K562 (cell line): ENCODE data around the gene DGAT2L6. TPM values are rescaled to one million over a fixed set of nuclear protein-coding genes. Genes with fewer than 3 reads are reported as not detected.

Source experiments
- ATAC-seq: fragments of 200-7000 bp; cut with Tn5 transposase; 3 replicates; pipeline ENCODE4 v1.9.1; 2020; ENCODE audit warnings: moderate library complexity
- BruUV-seq: library from RNA; stranded (reverse); fragments of 400-500 nt; replicated peaks from 2 replicates; lab custom pipeline; 2021; lab: Mats Ljungman, UMichigan
- CTCF ChIA-PET: fragments of 300-600 bp; formaldehyde crosslinking; extraction: SDS; loops from one replicate; lab custom pipeline; 2021; ENCODE audit warnings: low intra/inter-chr PET ratio; lab: Yijun Ruan, JAX
- POLR2A ChIA-PET: fragments of 300-600, 350-650 bp; sonication (Branson Sonifier 250); formaldehyde crosslinking; extraction: SDS; loops from one replicate; lab custom pipeline; 2021; ENCODE audit warnings: antibody characterized with exemption, inconsistent platforms; lab: Yijun Ruan, JAX
- DNase-seq, 4 experiments: peaks; one replicate each; pipeline versions ENCODE4 v3.0.0 to v3.0.0-alpha.2; 2011 to 2018; ENCODE audit warnings: low spot score in 3 of 4, mixed read lengths in 3 of 4; ENCODE audit errors: extremely low read depth in 1 of 4
- FAIRE-seq: peaks from 2 replicates; lab custom pipeline; 2011; peaks lifted over from hg19 to GRCh38; lab: Jason Lieb, UNC
- H2AFZ ChIP-seq: 2 replicates; pipeline ENCODE4 v1.6.0; 2011; ENCODE audit warnings: low read depth, low read length, control low read depth, inconsistent platforms
- H3K27ac ChIP-seq: fragments of 200-600 bp; 3 replicates; pipeline ENCODE4 v1.8.0; 2011; ENCODE audit warnings: low read depth, mild to moderate bottlenecking, control low read depth, inconsistent platforms, low read length, moderate library complexity, mixed read lengths; ENCODE audit errors: extremely low read depth
- H3K27me3 ChIP-seq, 2 experiments: fragments of 300-600 bp in 1 of 2; 2 replicates in 1 of 2; 3 replicates in 1 of 2; pipeline versions ENCODE4 v1.6.0 to v1.8.0; 2011; ENCODE audit warnings: inconsistent platforms in 2 of 2, low read length in 2 of 2, mild to moderate bottlenecking in 1 of 2, mixed read lengths in 1 of 2, moderate library complexity in 1 of 2; ENCODE audit not compliant: control insufficient read depth in 2 of 2, insufficient read depth in 2 of 2
- H3K36me3 ChIP-seq: fragments of 300-600 bp; 3 replicates; pipeline ENCODE4 v1.8.0; 2011; ENCODE audit warnings: mild to moderate bottlenecking, low read length, inconsistent platforms; ENCODE audit not compliant: control insufficient read depth, insufficient read depth
- H3K4me1 ChIP-seq, 2 experiments: fragments of 200-600 bp in 1 of 2; replicated peaks in 1 of 2; 2 replicates in 1 of 2; 3 replicates in 1 of 2; pipeline versions ENCODE4 v1.5.1 to v1.8.0; 2011; ENCODE audit warnings: inconsistent platforms in 2 of 2, low read length in 2 of 2, mild to moderate bottlenecking in 1 of 2, mixed read lengths in 1 of 2, moderate library complexity in 1 of 2; ENCODE audit not compliant: control insufficient read depth in 2 of 2, insufficient read depth in 2 of 2
- H3K4me2 ChIP-seq: 2 replicates; pipeline ENCODE4 v1.6.1; 2011; ENCODE audit warnings: low read length, control low read depth, inconsistent platforms, mixed read lengths; ENCODE audit not compliant: insufficient read depth
- H3K4me3 ChIP-seq: fragments of 200-600 bp; sonication (generic), shearing (Covaris generic); 2 replicates; pipeline ENCODE4 v1.5.1; 2016; ENCODE audit warnings: control low read depth, inconsistent platforms
- H3K79me2 ChIP-seq: fragments of 200-600 bp; 3 replicates; pipeline ENCODE4 v1.8.0; 2011; ENCODE audit warnings: low read length, inconsistent platforms; ENCODE audit not compliant: control insufficient read depth, insufficient read depth
- H3K9ac ChIP-seq, 2 experiments: 2 replicates each; pipeline versions ENCODE4 v1.6.0 to v1.6.1; 2011; ENCODE audit warnings: low read depth in 2 of 2, low read length in 2 of 2, control low read depth in 1 of 2, inconsistent platforms in 1 of 2, mild to moderate bottlenecking in 1 of 2, mixed read lengths in 1 of 2; ENCODE audit not compliant: insufficient read depth in 1 of 2
- H3K9me1 ChIP-seq: one replicate; pipeline ENCODE4 v1.6.0; 2011; ENCODE audit warnings: inconsistent platforms, mild to moderate bottlenecking, low read length, moderate library complexity; ENCODE audit not compliant: control insufficient read depth, insufficient read depth
- H3K9me3 ChIP-seq: replicated peaks from 2 replicates; pipeline ENCODE4 v1.5.1; 2011; ENCODE audit warnings: low read depth, low read length, inconsistent platforms; ENCODE audit not compliant: control insufficient read depth, insufficient read depth
- H4K20me1 ChIP-seq: replicated peaks from 2 replicates; pipeline ENCODE4 v1.6.1; 2011; ENCODE audit warnings: low read length, inconsistent platforms, mixed read lengths; ENCODE audit not compliant: control insufficient read depth, insufficient read depth
- ARID1B ChIP-seq: fragments of 450-650 bp; IDR thresholded peaks from 2 replicates; pipeline ENCODE4 v1.6.1; 2016; ENCODE audit warnings: antibody characterized with exemption, mild to moderate bottlenecking, inconsistent platforms
- C11orf30 ChIP-seq: fragments of 450-650 bp; IDR thresholded peaks from 2 replicates; pipeline ENCODE4 v1.6.1; 2016; ENCODE audit warnings: low read depth, mild to moderate bottlenecking
- CAMTA2 ChIP-seq: fragments of 250-450 bp; sonication (Bioruptor Pico); conservative IDR thresholded peaks from 2 replicates; pipeline ENCODE4 v1.5.1; 2022
- CREM ChIP-seq: IDR thresholded peaks from 2 replicates; pipeline ENCODE4 v1.6.1; 2014; ENCODE audit warnings: antibody characterized with exemption, low read depth
- ELF1 ChIP-seq: fragments of 200-800 bp; sonication (Bioruptor generic); IDR thresholded peaks from 2 replicates; pipeline ENCODE4 v1.6.1; 2016; ENCODE audit warnings: missing genetic modification characterization, missing compliant biosample characterization
- FOXJ3 ChIP-seq: sonication (generic); formaldehyde crosslinking; IDR thresholded peaks from 2 replicates; pipeline ENCODE4 v1.4.0; 2020; ENCODE audit warnings: mild to moderate bottlenecking, missing genetic modification reagents
- FOXK1 ChIP-seq: sonication (generic); formaldehyde crosslinking; IDR thresholded peaks from 2 replicates; pipeline ENCODE4 v1.8.0; 2022; ENCODE audit warnings: missing genetic modification reagents, mild to moderate bottlenecking, borderline replicate concordance
- GTF2A2 ChIP-seq: IDR thresholded peaks from 2 replicates; pipeline ENCODE4 v1.6.1; 2016; ENCODE audit warnings: mild to moderate bottlenecking, missing genetic modification characterization, missing compliant biosample characterization
- HDAC1 ChIP-seq, 2 experiments: fragments of 450-650 bp; IDR thresholded peaks; 2 replicates each; pipeline ENCODE4 v1.6.1; 2016 to 2017; ENCODE audit warnings: inconsistent platforms in 1 of 2, mild to moderate bottlenecking in 1 of 2, moderate library complexity in 1 of 2
- ILK ChIP-seq: fragments of 450-650 bp; IDR thresholded peaks from 2 replicates; pipeline ENCODE4 v1.6.1; 2016; ENCODE audit warnings: missing genetic modification characterization, low read depth, mild to moderate bottlenecking, missing compliant biosample characterization, moderate library complexity, borderline replicate concordance
- L3MBTL2 ChIP-seq: fragments of 450-650 bp; IDR thresholded peaks from 2 replicates; pipeline ENCODE4 v1.6.1; 2016; ENCODE audit warnings: mild to moderate bottlenecking, moderate library complexity
- POLR3G ChIP-seq: IDR thresholded peaks from 2 replicates; pipeline ENCODE4 v1.6.1; 2011; ENCODE audit not compliant: insufficient read length, insufficient replicate concordance; ENCODE audit errors: extremely low read depth
- RBM17 ChIP-seq: fragments of 200-400 bp; formaldehyde crosslinking; IDR thresholded peaks from 2 replicates; pipeline ENCODE4 v1.6.1; 2017; ENCODE audit warnings: low read depth, mild to moderate bottlenecking, low read length, borderline replicate concordance
- SIRT6 ChIP-seq: IDR thresholded peaks from one replicate; pipeline ENCODE4 v1.6.1; 2012; ENCODE audit warnings: low read depth, mild to moderate bottlenecking, control low read depth, inconsistent platforms, low read length, moderate library complexity
- SMAD3 ChIP-seq: fragments of 450-650 bp; formaldehyde crosslinking; conservative IDR thresholded peaks from 2 replicates; pipeline ENCODE4 v1.4.0; 2020; ENCODE audit warnings: mild to moderate bottlenecking
- SRSF3 ChIP-seq: fragments of 200-400 bp; formaldehyde crosslinking; IDR thresholded peaks from 2 replicates; pipeline ENCODE4 v1.6.1; 2016; ENCODE audit warnings: mild to moderate bottlenecking, low read length, moderate library complexity; ENCODE audit not compliant: insufficient read depth
- TFAM ChIP-seq: fragments of 250-450 bp; sonication (Bioruptor Pico); conservative IDR thresholded peaks from 2 replicates; pipeline ENCODE4 v1.5.0; 2021; ENCODE audit warnings: mild to moderate bottlenecking, moderate library complexity
- ZNF324 ChIP-seq: fragments of 250-450 bp; sonication (Bioruptor Pico); IDR thresholded peaks from 2 replicates; pipeline ENCODE4 v1.4.0; 2020; ENCODE audit warnings: mild to moderate bottlenecking
- ZNF584 ChIP-seq: fragments of 200-800 bp; sonication (Bioruptor generic); IDR thresholded peaks from 2 replicates; pipeline ENCODE4 v1.6.1; 2016; ENCODE audit warnings: low read depth, mild to moderate bottlenecking, missing genetic modification characterization, missing compliant biosample characterization
- ZNF766 ChIP-seq: fragments of 200-800 bp; sonication (Bioruptor generic); conservative IDR thresholded peaks from 2 replicates; pipeline ENCODE4 v1.6.1; 2016; ENCODE audit warnings: missing genetic modification characterization, missing compliant biosample characterization
- WGBS: fragments of 100-300 bp; shearing (Covaris generic); methylation state at CpG from one replicate; pipeline ENCODE4 v1.1.6; 2016; ENCODE audit warnings: low coverage, mixed read lengths; ENCODE audit not compliant: insufficient coverage; ENCODE audit errors: missing lambda C conversion rate; 5-methylcytosine and 5-hydroxymethylcytosine counted together
- in situ Hi-C: fragments of 300-500 bp; cut with MboI; formaldehyde crosslinking; loops from 4 replicates; pipeline ENCODE4 v1.15.0; 2018; ENCODE audit warnings: inconsistent platforms, mixed read lengths
- intact Hi-C: fragments of 100-400 bp; cut with micrococcal nuclease; formaldehyde crosslinking; loops from 2 replicates; pipeline ENCODE4 v1.14.2; 2022
- polyA plus RNA-seq, 8 experiments: library from polyadenylated mRNA; depleted of rRNA in 4 of 8; stranded (reverse) in 5 of 8; unstranded in 3 of 8; fragments of >200 nt; fragmentation: Nextera tagmentation in 2 of 8; fragmentation: Illumina TruSeq in 1 of 8; extraction: Ambion mirVana in 2 of 8; extraction: Trizol in 1 of 8; gene quantifications; 2 replicates each; pipeline versions ENCODE4 v1.2.1 to v1.2.3, GENCODE V29; 2011 to 2014; ENCODE audit warnings: inconsistent platforms in 1 of 8, missing spikeins in 1 of 8
- total RNA-seq, 7 experiments: library from RNA; depleted of rRNA in 6 of 7; stranded (reverse); fragments of >200 nt in 6 of 7; fragmentation: Illumina TruSeq in 2 of 7; extraction: Trizol in 2 of 7; gene quantifications; 2 replicates each; pipeline versions ENCODE4 v1.2.1 to v1.2.3, GENCODE V29; 2011 to 2021; ENCODE audit warnings: low replicate concordance in 1 of 7
- TF ChIP-seq, protein P1 (sequence below): fragments of 450-650 bp; IDR thresholded peaks from 2 replicates; pipeline ENCODE4 v1.6.1; 2017; ENCODE audit warnings: antibody characterized with exemption
- TF ChIP-seq, protein P2 (sequence below): fragments of 250-450 bp; sonication (Bioruptor Pico); IDR thresholded peaks from 2 replicates; pipeline ENCODE4 v1.8.0; 2021; ENCODE audit warnings: moderate library complexity, mild to moderate bottlenecking, inconsistent platforms

Gene DGAT2L6
- total and polyA plus RNA-seq, 9 of the 15 experiments (the other 6 are each of a cell fraction or from before 2014, with no cell fraction given) = not detected

GRCh38 chrX:70133303-70134115, 43.8 kb upstream of the DGAT2L6 start, which contains the start of gene IGBP1:
Gene IGBP1 (plus strand): TSS chrX:70133447. CDS start chrX:70133948, 501 bp downstream.
- in situ Hi-C loops = no loop called here
- FAIRE-seq = peak; percentile 91
- no peak for TF ChIP-seq ILK
- no peak for TF ChIP-seq TFAM (CRISPR knock-in tag)
- TF ChIP-seq FOXJ3 (CRISPR knock-in tag) = no peak
- TF ChIP-seq SRSF3 = no peak
- peak; percentile 99 for TF ChIP-seq ELF1 (tag)
- no peak for TF ChIP-seq CAMTA2 (CRISPR knock-in tag)
- peak; percentile 78 for TF ChIP-seq C11orf30
- TF ChIP-seq CREM = peak; percentile 50
- TF ChIP-seq L3MBTL2 = peak; percentile 46; the same call in 1 of the 2 replicates
- TF ChIP-seq ZNF766 (CRISPR knock-in tag) = no peak
- TF ChIP-seq GTF2A2 = no peak
- no peak for TF ChIP-seq FOXK1 (CRISPR knock-in tag)
- TF ChIP-seq SMAD3 (CRISPR knock-in tag) = no peak
- peak in 1 of 2 experiments; percentile 56; a peak in 2 of 4 replicates for TF ChIP-seq HDAC1 (IDR thresholded peaks at IDR 0.05)
- TF ChIP-seq, protein P1, sequence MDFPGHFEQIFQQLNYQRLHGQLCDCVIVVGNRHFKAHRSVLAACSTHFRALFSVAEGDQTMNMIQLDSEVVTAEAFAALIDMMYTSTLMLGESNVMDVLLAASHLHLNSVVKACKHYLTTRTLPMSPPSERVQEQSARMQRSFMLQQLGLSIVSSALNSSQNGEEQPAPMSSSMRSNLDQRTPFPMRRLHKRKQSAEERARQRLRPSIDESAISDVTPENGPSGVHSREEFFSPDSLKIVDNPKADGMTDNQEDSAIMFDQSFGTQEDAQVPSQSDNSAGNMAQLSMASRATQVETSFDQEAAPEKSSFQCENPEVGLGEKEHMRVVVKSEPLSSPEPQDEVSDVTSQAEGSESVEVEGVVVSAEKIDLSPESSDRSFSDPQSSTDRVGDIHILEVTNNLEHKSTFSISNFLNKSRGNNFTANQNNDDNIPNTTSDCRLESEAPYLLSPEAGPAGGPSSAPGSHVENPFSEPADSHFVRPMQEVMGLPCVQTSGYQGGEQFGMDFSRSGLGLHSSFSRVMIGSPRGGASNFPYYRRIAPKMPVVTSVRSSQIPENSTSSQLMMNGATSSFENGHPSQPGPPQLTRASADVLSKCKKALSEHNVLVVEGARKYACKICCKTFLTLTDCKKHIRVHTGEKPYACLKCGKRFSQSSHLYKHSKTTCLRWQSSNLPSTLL = no peak
- no peak for TF ChIP-seq POLR3G
- no peak for TF ChIP-seq RBM17
- no peak for TF ChIP-seq SIRT6
- TF ChIP-seq, protein P2, sequence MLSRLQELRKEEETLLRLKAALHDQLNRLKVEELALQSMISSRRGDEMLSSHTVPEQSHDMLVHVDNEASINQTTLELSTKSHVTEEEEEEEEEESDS = no peak
- TF ChIP-seq ZNF584 (CRISPR knock-in tag) = no peak
- no peak for TF ChIP-seq ZNF324 (CRISPR knock-in tag)
- peak; percentile 28; the same call in 1 of the 2 replicates for TF ChIP-seq ARID1B

More at GRCh38 chrX:70133303-70134115, 43.8 kb upstream of the DGAT2L6 start, which contains the start of gene IGBP1:
- intact Hi-C loops = loop anchor here (2.0 kb wide), 1 partner anchor 129 kb away; no protein-coding TSS in a partner anchor
- Histone ChIP-seq H3K79me2 (peaks cover 21% of the 10 kb centered on the region), H3K9ac (peak within 1 kb of the TSS; percentile 95 to 96), H3K27ac (peak within 1 kb of the TSS; percentile 97), H3K9me3 (no peaks in the 10 kb centered on the region), H3K27me3 (no peaks in the 10 kb centered on the region), H3K4me2 (peak within 1 kb of the TSS; percentile 99), H3K36me3 (peaks cover 27% of the 10 kb centered on the region), H2AFZ (peak within 1 kb of the TSS; percentile 100), H3K4me3 (peak within 1 kb of the TSS; percentile 84), H4K20me1 (no peaks in the 10 kb centered on the region; the same call in 1 of the 2 replicates), H3K9me1 (peaks cover 2% of the 10 kb centered on the region), H3K4me1 (peaks cover 5 to 8% of the 10 kb centered on the region in 2 experiments; a peak in 3 of 5 replicates)
- DNase-seq = peak; percentile 85 to 91 (median 86)
- peak; percentile 96 for ATAC-seq
- CTCF ChIA-PET = interaction anchor here (0.6 kb wide), 1 partner anchor 746 kb away, joined by 3 read pairs; no protein-coding TSS in a partner anchor
- WGBS = 0% methylated on average over 50 of the region's 59 CpGs
- POLR2A ChIA-PET = interaction anchor here (0.6 to 1.9 kb wide), 9 partner anchors 9 to 299 kb away, joined by 3 to 13 read pairs (median 3); no protein-coding TSS in a partner anchor
- BruUV-seq = no TSS peak
